CD4-positive, alpha-beta T cell (primary cell): ENCODE results near the gene WDR90. TPM values are rescaled to one million over a fixed set of nuclear protein-coding genes. Genes with fewer than 3 reads are reported as not detected.

Source experiments
- ATAC-seq: fragments of 200-7000 bp; cut with Tn5 transposase; one replicate; pipeline ENCODE4 v1.10.0; 2022; ENCODE audit warnings: mild to moderate bottlenecking; ENCODE audit not compliant: poor library complexity
- CTCF ChIA-PET: fragments of 350-600 bp; sonication (Branson Sonifier 250); formaldehyde crosslinking; loops from one replicate; lab custom pipeline; 2021; ENCODE audit warnings: antibody characterized with exemption, inconsistent platforms; lab: Charles Lee
- POLR2A ChIA-PET: fragments of 350-600 bp; sonication (Branson Sonifier 250); formaldehyde crosslinking; loops from one replicate; lab custom pipeline; 2021; ENCODE audit warnings: antibody characterized with exemption, inconsistent platforms; lab: Charles Lee
- DNase-seq, 14 experiments: peaks; one replicate each; pipeline ENCODE4 v3.0.0-alpha.2; 2013 to 2020; ENCODE audit warnings: mixed read lengths in 2 of 14
- H3K27ac ChIP-seq, 2 donors: one replicate each; pipeline versions ENCODE4 v1.5.1 to v1.7.0; 2013; ENCODE audit warnings: low read length in 2 of 2, low read depth in 1 of 2, mild to moderate bottlenecking in 1 of 2
- H3K27me3 ChIP-seq, 2 experiments: 1 replicate in 1 of 2; 2 replicates in 1 of 2; pipeline versions ENCODE4 v1.6.1 to v1.7.0; 2013; ENCODE audit warnings: low read length in 2 of 2, control low read depth in 1 of 2, mild to moderate bottlenecking in 1 of 2, moderate library complexity in 1 of 2; ENCODE audit not compliant: insufficient read depth in 2 of 2, control insufficient read depth in 1 of 2
- H3K36me3 ChIP-seq: one replicate; pipeline ENCODE4 v1.6.1; 2013; ENCODE audit warnings: low read length, control low read depth; ENCODE audit not compliant: insufficient read depth
- H3K4me1 ChIP-seq: one replicate; pipeline ENCODE4 v1.6.1; 2013; ENCODE audit warnings: low read length, control low read depth; ENCODE audit not compliant: insufficient read depth
- H3K4me3 ChIP-seq: one replicate; pipeline ENCODE4 v1.5.1; 2013; ENCODE audit warnings: mild to moderate bottlenecking, low read length, moderate library complexity
- H3K9me3 ChIP-seq, 2 experiments: 1 replicate in 1 of 2; 2 replicates in 1 of 2; pipeline versions ENCODE4 v1.6.1 to v1.7.0; 2013; ENCODE audit warnings: low read length in 2 of 2, mild to moderate bottlenecking in 2 of 2, control low read depth in 1 of 2, moderate library complexity in 1 of 2; ENCODE audit not compliant: control insufficient read depth in 1 of 2, insufficient read depth in 1 of 2
- H3K27ac Mint-ChIP-seq: one replicate; pipeline ENCODE4 v1.8.0; 2020; ENCODE audit warnings: mixed read lengths
- H3K27me3 Mint-ChIP-seq: one replicate; pipeline ENCODE4 v1.8.0; 2021; ENCODE audit warnings: mixed read lengths
- H3K36me3 Mint-ChIP-seq: one replicate; pipeline ENCODE4 v1.8.0; 2021; ENCODE audit warnings: low read depth, mixed read lengths
- H3K4me1 Mint-ChIP-seq: one replicate; pipeline ENCODE4 v1.8.0; 2021; ENCODE audit warnings: low read depth, mixed read lengths
- H3K4me3 Mint-ChIP-seq: one replicate; pipeline ENCODE4 v1.8.0; 2020; ENCODE audit warnings: mild to moderate bottlenecking, mixed read lengths
- H3K9me3 Mint-ChIP-seq: one replicate; pipeline ENCODE4 v1.8.0; 2020; ENCODE audit warnings: mixed read lengths
- intact Hi-C, 2 experiments: fragments of 100-400 bp; cut with DNase I in 1 of 2; cut with micrococcal nuclease in 1 of 2; formaldehyde crosslinking; loops; one replicate each; pipeline versions ENCODE4 v1.15.1 to v1.9.0; 2023 to 2025; cut with DNase I, micrococcal nuclease
- total RNA-seq, 174 experiments: library from RNA in 2 of 174; stranded (reverse) in 2 of 174; gene quantifications; one replicate each; pipeline ENCODE4 v1.2.3 and lab custom pipeline; 2021 to 2026
- TF ChIP-seq, protein P1 (sequence below): fragments of 200-600 bp; IDR thresholded peaks from one replicate; pipeline ENCODE4 v1.8.0; 2022; ENCODE audit warnings: antibody characterized with exemption, mild to moderate bottlenecking

Gene WDR90
- total RNA-seq, 2 experiments from 2014 or later = 8.1 to 10.3 TPM

DNA sequence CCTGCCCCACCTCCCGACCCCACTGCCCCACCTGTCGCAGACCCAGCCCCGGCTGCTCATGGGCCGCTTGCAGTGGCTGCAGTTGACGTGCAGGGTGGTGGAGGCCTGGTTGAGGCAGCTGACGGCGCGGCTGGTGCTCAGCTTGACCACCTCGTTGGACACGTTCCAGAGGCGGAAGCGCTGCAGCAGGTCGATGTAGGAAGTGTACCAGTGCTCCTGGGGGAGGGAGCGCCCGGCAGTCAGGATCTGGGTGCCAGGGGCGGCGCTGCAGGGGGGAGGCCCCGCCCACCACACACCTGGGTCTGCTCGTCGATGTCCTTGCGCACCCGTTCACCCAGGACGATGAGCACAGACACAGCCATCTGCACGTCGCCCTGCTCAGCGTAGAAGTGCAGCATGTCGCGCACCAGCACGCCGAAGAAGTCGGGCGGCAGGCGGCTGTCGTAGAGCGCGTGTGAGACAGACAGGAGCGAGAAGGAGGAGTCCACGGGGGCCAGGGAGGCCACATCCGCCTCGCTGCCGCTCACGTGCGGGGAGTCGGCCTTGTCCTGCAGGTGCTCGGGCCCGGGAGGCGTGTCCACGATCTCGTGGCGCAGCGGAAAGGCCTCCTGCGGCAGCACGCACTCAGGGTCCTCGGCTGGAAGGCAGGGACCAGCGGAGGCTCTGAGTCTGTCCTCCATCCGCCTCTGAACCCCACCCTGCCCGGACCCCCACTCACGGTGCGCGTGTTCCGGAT lies 36.0 kb downstream of the WDR90 start:
- H3K36me3 ChIP-seq = peaks cover 29% of the 10 kb centered on the region
- H3K27ac Mint-ChIP-seq = no peak overlapping the region
- peaks cover 70% of the 10 kb centered on the region for H3K4me1 ChIP-seq
- TF ChIP-seq, protein P1, sequence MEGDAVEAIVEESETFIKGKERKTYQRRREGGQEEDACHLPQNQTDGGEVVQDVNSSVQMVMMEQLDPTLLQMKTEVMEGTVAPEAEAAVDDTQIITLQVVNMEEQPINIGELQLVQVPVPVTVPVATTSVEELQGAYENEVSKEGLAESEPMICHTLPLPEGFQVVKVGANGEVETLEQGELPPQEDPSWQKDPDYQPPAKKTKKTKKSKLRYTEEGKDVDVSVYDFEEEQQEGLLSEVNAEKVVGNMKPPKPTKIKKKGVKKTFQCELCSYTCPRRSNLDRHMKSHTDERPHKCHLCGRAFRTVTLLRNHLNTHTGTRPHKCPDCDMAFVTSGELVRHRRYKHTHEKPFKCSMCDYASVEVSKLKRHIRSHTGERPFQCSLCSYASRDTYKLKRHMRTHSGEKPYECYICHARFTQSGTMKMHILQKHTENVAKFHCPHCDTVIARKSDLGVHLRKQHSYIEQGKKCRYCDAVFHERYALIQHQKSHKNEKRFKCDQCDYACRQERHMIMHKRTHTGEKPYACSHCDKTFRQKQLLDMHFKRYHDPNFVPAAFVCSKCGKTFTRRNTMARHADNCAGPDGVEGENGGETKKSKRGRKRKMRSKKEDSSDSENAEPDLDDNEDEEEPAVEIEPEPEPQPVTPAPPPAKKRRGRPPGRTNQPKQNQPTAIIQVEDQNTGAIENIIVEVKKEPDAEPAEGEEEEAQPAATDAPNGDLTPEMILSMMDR = no peak
- no peak overlapping the region for H3K4me3 Mint-ChIP-seq
- peaks cover 21% of the 10 kb centered on the region for H3K36me3 Mint-ChIP-seq
- no peaks in the 10 kb centered on the region for H3K27me3 ChIP-seq
- H3K9me3 ChIP-seq = no peaks in the 10 kb centered on the region
- DNase-seq (peak in 1 of 14 experiments; percentile 60), ATAC-seq (no peak)
- no peak overlapping the region for H3K27ac ChIP-seq
- no peaks in the 10 kb centered on the region for H3K27me3 Mint-ChIP-seq
- CTCF ChIA-PET = no interaction called here
- POLR2A ChIA-PET = interaction anchor here (1.8 to 1.9 kb wide), 2 partner anchors 10 to 17 kb away, joined by 7 to 12 read pairs; partner anchors contain the start of gene RHOT2
- peaks cover 13% of the 10 kb centered on the region for H3K4me1 Mint-ChIP-seq
- intact Hi-C loops = loop anchor here in 1 of 2 experiments (1.0 kb wide), 1 partner anchor 49 kb away; the partner anchor contains the start of gene METTL26
- no peak overlapping the region for H3K4me3 ChIP-seq
- no peaks in the 10 kb centered on the region for H3K9me3 Mint-ChIP-seq

GRCh38 chr16:685967-686366 lies 36.8 kb downstream of the WDR90 start:
- Mint-ChIP-seq H3K4me3 (peak overlapping the region; percentile 38), H3K4me1 (peaks cover 16% of the 10 kb centered on the region), H3K9me3 (no peaks in the 10 kb centered on the region), H3K27me3 (no peaks in the 10 kb centered on the region), H3K27ac (no peak overlapping the region), H3K36me3 (peaks cover 23% of the 10 kb centered on the region)
- Histone ChIP-seq H3K9me3 (peaks cover 0 to 6% of the 10 kb centered on the region in 2 experiments), H3K4me3 (no peak overlapping the region), H3K4me1 (peaks cover 73% of the 10 kb centered on the region), H3K36me3 (peaks cover 29% of the 10 kb centered on the region), H3K27ac (no peak overlapping the region), H3K27me3 (no peaks in the 10 kb centered on the region)
- ATAC-seq = no peak
- CTCF ChIA-PET = interaction anchor here (1.8 kb wide), 1 partner anchor 18 kb away, joined by 5 read pairs; the partner anchor contains the start of gene RHOT2
- intact Hi-C loops = no loop called here
- DNase-seq = peak in 1 of 14 experiments; percentile 52
- POLR2A ChIA-PET = interaction anchor here (1.5 kb wide), 1 partner anchor 10 kb away, joined by 5 read pairs; no protein-coding TSS in a partner anchor
- TF ChIP-seq, protein P1 = no peak

GRCh38 chr16:686459-687260 lies 37.5 kb downstream of the WDR90 start:
- Mint-ChIP-seq H3K36me3 (peaks cover 16% of the 10 kb centered on the region), H3K4me1 (peaks cover 16% of the 10 kb centered on the region), H3K27ac (no peak overlapping the region), H3K9me3 (no peaks in the 10 kb centered on the region), H3K4me3 (peak overlapping the region; percentile 42), H3K27me3 (no peaks in the 10 kb centered on the region)
- POLR2A ChIA-PET = interaction anchor here (1.5 kb wide), 1 partner anchor 9 kb away, joined by 5 read pairs; no protein-coding TSS in a partner anchor
- Histone ChIP-seq H3K9me3 (peaks cover 0 to 7% of the 10 kb centered on the region in 2 experiments), H3K4me1 (peaks cover 66% of the 10 kb centered on the region), H3K4me3 (no peak overlapping the region), H3K27ac (no peak overlapping the region), H3K27me3 (no peaks in the 10 kb centered on the region), H3K36me3 (peaks cover 26% of the 10 kb centered on the region)
- DNase-seq (peak in 1 of 14 experiments; percentile 43), ATAC-seq (no peak)
- CTCF ChIA-PET = interaction anchor here (1.8 kb wide), 1 partner anchor 19 kb away, joined by 5 read pairs; the partner anchor contains the start of gene RHOT2
- TF ChIP-seq, protein P1 = no peak
- intact Hi-C loops = no loop called here
